Calu3 (cell line): ENCODE results near the gene DLG2. TPM values are rescaled to one million over a fixed set of nuclear protein-coding genes. Genes with fewer than 3 reads are reported as not detected.

Experiments used
- BruUV-seq: library from RNA; stranded (reverse); fragments of 400-500 nt; replicated peaks from 2 replicates; lab custom pipeline; 2021; lab: Mats Ljungman, UMichigan
- CTCF ChIA-PET: fragments of 300-600 bp; sonication (Branson Sonifier 250); formaldehyde crosslinking; loops from one replicate; lab custom pipeline; 2022; ENCODE audit warnings: antibody characterized with exemption; lab: Charles Lee
- DNase-seq: peaks from one replicate; pipeline ENCODE4 v3.0.0; 2022
- H3K27ac Mint-ChIP-seq: one replicate; pipeline ENCODE4 v1.8.0; 2022; ENCODE audit warnings: mixed read lengths; ENCODE audit not compliant: unreplicated experiment
- H3K27me3 Mint-ChIP-seq: one replicate; pipeline ENCODE4 v1.8.0; 2022; ENCODE audit warnings: mixed read lengths; ENCODE audit not compliant: unreplicated experiment
- H3K36me3 Mint-ChIP-seq: one replicate; pipeline ENCODE4 v1.8.0; 2022; ENCODE audit warnings: mild to moderate bottlenecking, moderate library complexity, mixed read lengths; ENCODE audit not compliant: insufficient read depth, unreplicated experiment
- H3K4me1 Mint-ChIP-seq: one replicate; pipeline ENCODE4 v1.8.0; 2022; ENCODE audit warnings: mild to moderate bottlenecking, low read depth, mixed read lengths; ENCODE audit not compliant: unreplicated experiment
- H3K4me3 Mint-ChIP-seq: one replicate; pipeline ENCODE4 v1.8.0; 2022; ENCODE audit warnings: mild to moderate bottlenecking, low read depth, moderate library complexity, mixed read lengths; ENCODE audit not compliant: unreplicated experiment
- H3K9me3 Mint-ChIP-seq: one replicate; pipeline ENCODE4 v1.8.0; 2022; ENCODE audit warnings: low read depth, mixed read lengths; ENCODE audit not compliant: unreplicated experiment
- intact Hi-C: fragments of 100-400 bp; cut with micrococcal nuclease; formaldehyde crosslinking; loops from one replicate; pipeline ENCODE4 v1.10.0; 2022; ENCODE audit not compliant: unreplicated experiment
- total RNA-seq: library from RNA; stranded (reverse); gene quantifications from 2 replicates; pipeline ENCODE4 v1.2.3, GENCODE V29; 2022
- TF ChIP-seq, protein P1 (sequence below): fragments of 200-600 bp; IDR thresholded peaks from one replicate; pipeline ENCODE4 v1.8.0; 2022; ENCODE audit warnings: antibody characterized with exemption; ENCODE audit not compliant: unreplicated experiment

Gene DLG2
- total RNA-seq, 1 experiment from 2014 or later, result 0.71 TPM

DNA sequence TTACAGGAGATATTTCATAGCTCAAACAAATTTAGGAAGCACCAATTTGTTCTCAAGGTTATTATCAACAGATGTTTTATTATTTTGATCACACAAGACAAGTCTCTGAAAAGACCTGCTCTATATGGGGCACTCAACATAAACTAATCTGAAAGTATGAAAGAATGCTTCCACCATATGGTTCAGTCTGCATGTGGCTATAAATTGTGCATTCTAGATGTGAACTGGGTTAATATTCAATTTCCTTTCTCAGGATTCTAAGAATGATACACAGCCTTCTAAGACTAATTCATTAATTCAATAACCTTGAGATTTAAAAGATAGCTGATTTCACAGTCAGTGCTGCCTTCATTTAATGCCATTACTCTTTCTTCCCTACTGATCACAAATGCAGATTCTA, 1489.6 kb downstream of the DLG2 start:
- intact Hi-C loops, result no loop called here
- Mint-ChIP-seq H3K4me1 (no peaks in the 10 kb centered on the region), H3K27ac (no peak overlapping the region), H3K9me3 (peaks cover 4% of the 10 kb centered on the region), H3K4me3 (no peak overlapping the region), H3K27me3 (no peaks in the 10 kb centered on the region), H3K36me3 (no peaks in the 10 kb centered on the region)
- DNase-seq, result no peak
- CTCF ChIA-PET, result no interaction called here
- BruUV-seq, result no TSS peak
- TF ChIP-seq, protein P1, sequence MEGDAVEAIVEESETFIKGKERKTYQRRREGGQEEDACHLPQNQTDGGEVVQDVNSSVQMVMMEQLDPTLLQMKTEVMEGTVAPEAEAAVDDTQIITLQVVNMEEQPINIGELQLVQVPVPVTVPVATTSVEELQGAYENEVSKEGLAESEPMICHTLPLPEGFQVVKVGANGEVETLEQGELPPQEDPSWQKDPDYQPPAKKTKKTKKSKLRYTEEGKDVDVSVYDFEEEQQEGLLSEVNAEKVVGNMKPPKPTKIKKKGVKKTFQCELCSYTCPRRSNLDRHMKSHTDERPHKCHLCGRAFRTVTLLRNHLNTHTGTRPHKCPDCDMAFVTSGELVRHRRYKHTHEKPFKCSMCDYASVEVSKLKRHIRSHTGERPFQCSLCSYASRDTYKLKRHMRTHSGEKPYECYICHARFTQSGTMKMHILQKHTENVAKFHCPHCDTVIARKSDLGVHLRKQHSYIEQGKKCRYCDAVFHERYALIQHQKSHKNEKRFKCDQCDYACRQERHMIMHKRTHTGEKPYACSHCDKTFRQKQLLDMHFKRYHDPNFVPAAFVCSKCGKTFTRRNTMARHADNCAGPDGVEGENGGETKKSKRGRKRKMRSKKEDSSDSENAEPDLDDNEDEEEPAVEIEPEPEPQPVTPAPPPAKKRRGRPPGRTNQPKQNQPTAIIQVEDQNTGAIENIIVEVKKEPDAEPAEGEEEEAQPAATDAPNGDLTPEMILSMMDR, result no peak

DNA sequence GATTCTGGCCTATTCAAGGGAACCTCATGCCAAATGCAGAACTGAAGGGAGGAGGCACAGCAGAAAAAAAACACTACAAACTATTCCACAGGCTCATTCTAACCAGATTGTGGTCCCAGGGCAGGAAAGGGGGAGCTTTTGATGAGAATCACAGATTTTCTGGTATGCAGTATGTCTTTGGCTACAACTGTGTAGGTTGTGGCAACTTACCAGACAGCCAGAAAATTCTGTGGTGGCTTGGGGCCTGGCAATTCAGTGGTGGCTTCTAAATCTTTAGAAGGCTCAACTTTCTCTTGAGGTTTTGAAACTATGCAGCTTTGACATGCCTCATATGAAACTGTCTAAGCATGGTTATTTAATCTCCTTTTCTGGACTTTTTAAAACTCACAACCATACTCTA, 1490.2 kb downstream of the DLG2 start:
- no peak for DNase-seq
- intact Hi-C loops, result no loop called here
- Mint-ChIP-seq H3K27me3 (no peaks in the 10 kb centered on the region), H3K4me3 (no peak overlapping the region), H3K4me1 (no peaks in the 10 kb centered on the region), H3K9me3 (peaks cover 4% of the 10 kb centered on the region), H3K27ac (no peak overlapping the region), H3K36me3 (no peaks in the 10 kb centered on the region)
- no TSS peak for BruUV-seq
- TF ChIP-seq, protein P1, result no peak
- CTCF ChIA-PET, result no interaction called here

- intact Hi-C loops, result no loop called here
- TF ChIP-seq, protein P1, result no peak
- no peaks in the 10 kb centered on the region for H3K27me3 Mint-ChIP-seq
- H3K9me3 Mint-ChIP-seq, result peaks cover 4% of the 10 kb centered on the region
- no peak overlapping the region for H3K4me3 Mint-ChIP-seq
- H3K4me1 Mint-ChIP-seq, result no peaks in the 10 kb centered on the region
- no peaks in the 10 kb centered on the region for H3K36me3 Mint-ChIP-seq
- no TSS peak for BruUV-seq
- H3K27ac Mint-ChIP-seq, result no peak overlapping the region
- DNase-seq, result no peak
- CTCF ChIA-PET, result no interaction called here
Observed at GRCh38 chr11:84130646-84131427, 1496.3 kb downstream of the DLG2 start.

GRCh38 chr11:84129961-84130576, 1497.1 kb downstream of the DLG2 start:
- H3K36me3 Mint-ChIP-seq, result no peaks in the 10 kb centered on the region
- H3K4me1 Mint-ChIP-seq, result no peaks in the 10 kb centered on the region
- H3K27me3 Mint-ChIP-seq, result no peaks in the 10 kb centered on the region
- no peak overlapping the region for H3K27ac Mint-ChIP-seq
- no peak overlapping the region for H3K4me3 Mint-ChIP-seq
- intact Hi-C loops, result no loop called here
- BruUV-seq, result no TSS peak
- CTCF ChIA-PET, result no interaction called here
- no peak for DNase-seq
- no peaks in the 10 kb centered on the region for H3K9me3 Mint-ChIP-seq
- TF ChIP-seq, protein P1, result no peak
